DND-41 (cell line): ENCODE measurements around the gene LCN1.
"Not testable (repeated sequence)": the region's sequence is repeated elsewhere in the genome, so short reads cannot be mapped to it uniquely, and the experiment has no call there.

Experiments
- ATAC-seq: fragments of 200-7000 bp; cut with Tn5 transposase; 3 replicates; pipeline ENCODE4 v1.9.1; 2021; ENCODE audit warnings: low read depth; ENCODE audit not compliant: insufficient read depth
- DNase-seq: peaks from one replicate; pipeline ENCODE4 v3.0.0-alpha.2; 2020
- H2AFZ ChIP-seq: 2 replicates; pipeline ENCODE4 v1.6.0; 2012; ENCODE audit warnings: low read depth, low read length
- H3K27ac ChIP-seq: 2 replicates; pipeline ENCODE4 v1.5.1; 2012; ENCODE audit warnings: low read length, inconsistent platforms
- H3K27me3 ChIP-seq: fragments of 200-600 bp; sonication (generic); 2 replicates; pipeline ENCODE4 v1.6.0; 2012; ENCODE audit warnings: low read length, mild to moderate bottlenecking, inconsistent platforms; ENCODE audit not compliant: insufficient read depth, poor library complexity
- H3K36me3 ChIP-seq: 2 replicates; pipeline ENCODE4 v1.5.1; 2012; ENCODE audit warnings: low read length, inconsistent platforms; ENCODE audit not compliant: insufficient read depth
- H3K4me1 ChIP-seq: 2 replicates; pipeline ENCODE4 v1.5.1; 2012; ENCODE audit warnings: mild to moderate bottlenecking, low read length; ENCODE audit not compliant: insufficient read depth
- H3K4me2 ChIP-seq: 2 replicates; pipeline ENCODE4 v1.6.0; 2012; ENCODE audit warnings: mild to moderate bottlenecking, moderate library complexity, low read length, inconsistent platforms; ENCODE audit not compliant: insufficient read depth
- H3K4me3 ChIP-seq, 2 experiments: fragments of 200-600 bp in 1 of 2; shearing (Covaris generic) in 1 of 2; 2 replicates each; pipeline ENCODE4 v1.5.1; 2012 to 2016; ENCODE audit warnings: inconsistent platforms in 2 of 2, low read length in 2 of 2, mild to moderate bottlenecking in 2 of 2, low read depth in 1 of 2, moderate library complexity in 1 of 2
- H3K79me2 ChIP-seq: 2 replicates; pipeline ENCODE4 v1.6.0; 2012; ENCODE audit warnings: low read length, inconsistent platforms; ENCODE audit not compliant: insufficient read depth
- H3K9ac ChIP-seq: 2 replicates; pipeline ENCODE4 v1.6.0; 2012; ENCODE audit warnings: low read depth, mild to moderate bottlenecking, inconsistent platforms, low read length, moderate library complexity
- H3K9me3 ChIP-seq: 2 replicates; pipeline ENCODE4 v1.5.1; 2012; ENCODE audit warnings: low read length, moderate library complexity, mild to moderate bottlenecking, inconsistent platforms; ENCODE audit not compliant: insufficient read depth, severe bottlenecking
- H4K20me1 ChIP-seq: 2 replicates; pipeline ENCODE4 v1.6.0; 2012; ENCODE audit warnings: low read length; ENCODE audit not compliant: insufficient read depth
- CTCF ChIP-seq: IDR thresholded peaks from 2 replicates; pipeline ENCODE4 v1.5.1; 2012; ENCODE audit warnings: borderline replicate concordance, low read length, moderate library complexity, mild to moderate bottlenecking; ENCODE audit not compliant: poor library complexity, severe bottlenecking; ENCODE audit errors: extremely low read depth
- EZH2 ChIP-seq: IDR thresholded peaks from 3 replicates; pipeline ENCODE4 v1.6.1; 2012; ENCODE audit warnings: borderline replicate concordance, low read depth, mild to moderate bottlenecking, moderate library complexity, low read length, inconsistent platforms; ENCODE audit not compliant: severe bottlenecking

LCN1 gene

DNA sequence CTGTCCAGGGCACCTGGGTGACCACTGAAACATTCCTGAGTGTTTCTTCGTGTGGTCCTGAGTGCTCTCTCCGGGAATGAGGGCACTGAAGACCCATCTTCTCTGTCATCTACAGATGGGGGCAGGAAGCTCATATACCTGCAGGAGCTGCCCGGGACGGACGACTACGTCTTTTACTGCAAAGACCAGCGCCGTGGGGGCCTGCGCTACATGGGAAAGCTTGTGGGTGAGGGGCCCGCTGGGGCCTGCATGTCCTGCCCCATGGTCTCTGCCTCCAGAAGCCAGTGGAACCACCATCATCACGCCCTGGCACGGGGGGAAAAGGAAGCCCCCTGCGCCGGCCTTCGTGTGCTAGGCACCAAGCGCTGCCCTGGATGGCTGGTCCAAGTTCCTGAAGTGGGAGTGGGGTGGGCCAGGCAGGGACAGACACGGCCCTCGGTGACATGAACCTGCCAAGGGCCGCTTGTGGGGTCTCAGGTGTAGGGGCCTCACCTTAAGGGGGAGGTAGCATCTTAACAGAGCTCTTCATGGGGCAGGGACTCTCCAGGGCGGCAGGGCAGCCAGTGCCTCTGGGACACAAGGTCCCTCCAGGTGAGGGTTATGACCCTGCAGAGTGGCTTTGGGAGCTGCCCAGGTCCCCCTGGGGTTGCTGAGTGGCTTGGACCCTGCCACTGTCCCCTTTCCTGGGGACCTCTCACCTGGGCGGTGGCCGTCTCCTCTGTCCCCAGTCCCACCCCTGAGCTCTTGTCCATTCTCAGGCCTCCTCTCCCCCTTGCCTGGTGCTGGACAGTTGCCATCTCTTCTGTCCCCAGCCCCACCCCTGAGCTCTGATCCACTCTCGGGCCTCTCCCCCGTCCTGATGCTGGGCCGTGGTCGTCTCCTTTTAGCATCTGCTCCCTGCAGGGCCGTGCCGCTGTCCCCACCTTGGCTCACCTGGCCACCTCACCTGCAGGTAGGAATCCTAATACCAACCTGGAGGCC lies 26.8 kb downstream of the LCN1 start:
- Histone ChIP-seq H3K4me1 (no peaks in the 10 kb centered on the region), H4K20me1 (no peaks in the 10 kb centered on the region), H3K36me3 (no peaks in the 10 kb centered on the region), H3K79me2 (no peaks in the 10 kb centered on the region), H3K4me3 (no peak overlapping the region), H2AFZ (no peak overlapping the region), H3K9me3 (no peaks in the 10 kb centered on the region), H3K4me2 (no peak overlapping the region), H3K9ac (no peak overlapping the region), H3K27me3 (no peaks in the 10 kb centered on the region), H3K27ac (no peak overlapping the region)
- TF ChIP-seq EZH2 (no peak), CTCF (no peak)
- no peak for DNase-seq
- no peak for ATAC-seq

- not testable (repeated sequence) for H3K27me3 ChIP-seq
Observed at GRCh38 chr9:135549478-135550343, 28.5 kb downstream of the LCN1 start.

GRCh38 chr9:135550344-135550918 lies 29.2 kb downstream of the LCN1 start:
- ATAC-seq, result no peak
- no peak for TF ChIP-seq CTCF
- no peak for TF ChIP-seq EZH2

More at GRCh38 chr9:135549478-135550343, 28.5 kb downstream of the LCN1 start:
- not testable (repeated sequence) for H3K79me2 ChIP-seq, H3K27ac ChIP-seq, H3K9ac ChIP-seq, H3K4me1 ChIP-seq, H3K36me3 ChIP-seq, H2AFZ ChIP-seq, H4K20me1 ChIP-seq, DNase-seq, H3K9me3 ChIP-seq, H3K4me3 ChIP-seq, H3K4me2 ChIP-seq, ATAC-seq

GRCh38 chr9:135551031-135551430 lies 29.8 kb downstream of the LCN1 start:
- H3K4me2 ChIP-seq, result no peak overlapping the region
- no peaks in the 10 kb centered on the region for H3K4me1 ChIP-seq
- no peak for DNase-seq
- H3K36me3 ChIP-seq, result no peaks in the 10 kb centered on the region
- no peaks in the 10 kb centered on the region for H3K9me3 ChIP-seq
- ATAC-seq, result no peak
- TF ChIP-seq CTCF, result no peak
- no peak for TF ChIP-seq EZH2
- no peak overlapping the region for H2AFZ ChIP-seq
- no peaks in the 10 kb centered on the region for H3K27me3 ChIP-seq
- no peak overlapping the region for H3K9ac ChIP-seq
- H3K79me2 ChIP-seq, result no peaks in the 10 kb centered on the region
- no peak overlapping the region for H3K4me3 ChIP-seq
- H3K27ac ChIP-seq, result no peak overlapping the region
- H4K20me1 ChIP-seq, result no peaks in the 10 kb centered on the region

More at GRCh38 chr9:135550344-135550918, 29.2 kb downstream of the LCN1 start:
- H3K4me3 ChIP-seq, result no peak overlapping the region
- DNase-seq, result no peak
- H3K36me3 ChIP-seq, result no peaks in the 10 kb centered on the region
- no peaks in the 10 kb centered on the region for H3K9me3 ChIP-seq
- H3K4me2 ChIP-seq, result no peak overlapping the region
- H3K79me2 ChIP-seq, result no peaks in the 10 kb centered on the region
- no peaks in the 10 kb centered on the region for H3K4me1 ChIP-seq
- H3K27me3 ChIP-seq, result no peaks in the 10 kb centered on the region
- H3K9ac ChIP-seq, result no peak overlapping the region
- no peak overlapping the region for H3K27ac ChIP-seq
- H2AFZ ChIP-seq, result no peak overlapping the region
- H4K20me1 ChIP-seq, result no peaks in the 10 kb centered on the region
